ENCODE results near the gene SRPRB. TPM values are rescaled to one million over a fixed set of nuclear protein-coding genes. Genes with fewer than 3 reads are reported as not detected.

The SRPRB gene
- total and polyA plus RNA-seq, 2 donors from 2014 or later, result 47.9 to 58.8 TPM

- Histone ChIP-seq H3K9me3 (ENCODE audit: control insufficient read depth in 2 of 3, insufficient read depth in 1 of 3, low read length in 3 of 3) (no peaks in the 10 kb centered on the region), H3K9ac (ENCODE audit: low read length in 3 of 3) (no peak overlapping the region), H3K4me3 (ENCODE audit: low read length in 3 of 3) (no peak overlapping the region), H3K27me3 (ENCODE audit: control insufficient read depth, insufficient read depth, low read length) (no peaks in the 10 kb centered on the region), H3K27ac (ENCODE audit: low read depth in 2 of 2, low read length in 2 of 2) (no peak overlapping the region), H3K36me3 (ENCODE audit: control insufficient read depth in 2 of 3, insufficient read depth in 3 of 3, low read length in 3 of 3) (no peaks in the 10 kb centered on the region), H3K4me1 (ENCODE audit: control insufficient read depth in 2 of 3, insufficient read depth in 2 of 3, low read depth in 1 of 3, low read length in 3 of 3) (no peaks in the 10 kb centered on the region)
- no peak for DNase-seq
- intact Hi-C loops (cut with DNase I), result no loop called here
- no peak for FAIRE-seq
- TF ChIP-seq, protein P1, sequence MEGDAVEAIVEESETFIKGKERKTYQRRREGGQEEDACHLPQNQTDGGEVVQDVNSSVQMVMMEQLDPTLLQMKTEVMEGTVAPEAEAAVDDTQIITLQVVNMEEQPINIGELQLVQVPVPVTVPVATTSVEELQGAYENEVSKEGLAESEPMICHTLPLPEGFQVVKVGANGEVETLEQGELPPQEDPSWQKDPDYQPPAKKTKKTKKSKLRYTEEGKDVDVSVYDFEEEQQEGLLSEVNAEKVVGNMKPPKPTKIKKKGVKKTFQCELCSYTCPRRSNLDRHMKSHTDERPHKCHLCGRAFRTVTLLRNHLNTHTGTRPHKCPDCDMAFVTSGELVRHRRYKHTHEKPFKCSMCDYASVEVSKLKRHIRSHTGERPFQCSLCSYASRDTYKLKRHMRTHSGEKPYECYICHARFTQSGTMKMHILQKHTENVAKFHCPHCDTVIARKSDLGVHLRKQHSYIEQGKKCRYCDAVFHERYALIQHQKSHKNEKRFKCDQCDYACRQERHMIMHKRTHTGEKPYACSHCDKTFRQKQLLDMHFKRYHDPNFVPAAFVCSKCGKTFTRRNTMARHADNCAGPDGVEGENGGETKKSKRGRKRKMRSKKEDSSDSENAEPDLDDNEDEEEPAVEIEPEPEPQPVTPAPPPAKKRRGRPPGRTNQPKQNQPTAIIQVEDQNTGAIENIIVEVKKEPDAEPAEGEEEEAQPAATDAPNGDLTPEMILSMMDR (IDR thresholded peaks at IDR 0.05; ENCODE audit: borderline replicate concordance, extremely low read depth, insufficient read depth), result no peak
Observed at GRCh38 chr3:133757701-133758567, 47.7 kb upstream of the SRPRB start.

DNA sequence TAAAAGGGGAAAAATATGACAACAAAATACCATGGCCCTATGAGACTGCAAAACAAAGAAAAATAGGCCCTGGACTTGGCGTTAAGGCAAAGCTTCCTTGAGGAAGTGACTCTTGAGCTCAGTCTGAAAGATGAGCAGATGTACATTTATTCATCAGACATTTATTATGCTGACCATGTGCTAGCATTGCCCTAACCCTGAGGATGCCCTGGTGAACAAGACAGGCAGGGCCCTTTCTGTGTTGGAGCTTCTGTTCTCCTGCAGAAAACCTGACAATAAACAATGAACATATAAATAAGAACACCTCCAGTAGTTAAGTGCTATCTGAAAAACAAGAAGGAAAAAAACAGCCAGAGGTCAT is 47.1 kb upstream of the SRPRB start:
- intact Hi-C loops (cut with DNase I), result no loop called here
- Histone ChIP-seq H3K36me3 (ENCODE audit: control insufficient read depth in 2 of 3, insufficient read depth in 3 of 3, low read length in 3 of 3) (no peaks in the 10 kb centered on the region), H3K4me3 (ENCODE audit: low read length in 3 of 3) (no peak overlapping the region), H3K27ac (ENCODE audit: low read depth in 2 of 2, low read length in 2 of 2) (no peak overlapping the region), H3K9ac (ENCODE audit: low read length in 3 of 3) (no peak overlapping the region), H3K9me3 (ENCODE audit: control insufficient read depth in 2 of 3, insufficient read depth in 1 of 3, low read length in 3 of 3) (no peaks in the 10 kb centered on the region), H3K4me1 (ENCODE audit: control insufficient read depth in 2 of 3, insufficient read depth in 2 of 3, low read depth in 1 of 3, low read length in 3 of 3) (no peaks in the 10 kb centered on the region), H3K27me3 (ENCODE audit: control insufficient read depth, insufficient read depth, low read length) (no peaks in the 10 kb centered on the region)
- DNase-seq (no peak), FAIRE-seq (no peak)
- TF ChIP-seq, protein P1 (IDR thresholded peaks at IDR 0.05; ENCODE audit: borderline replicate concordance, extremely low read depth, insufficient read depth), result no peak

GRCh38 chr3:133758964-133759739 is 46.5 kb upstream of the SRPRB start:
- DNase-seq (no peak), FAIRE-seq (no peak)
- Histone ChIP-seq H3K4me1 (ENCODE audit: control insufficient read depth in 2 of 3, insufficient read depth in 2 of 3, low read depth in 1 of 3, low read length in 3 of 3) (no peaks in the 10 kb centered on the region), H3K27ac (ENCODE audit: low read depth in 2 of 2, low read length in 2 of 2) (no peak overlapping the region), H3K36me3 (ENCODE audit: control insufficient read depth in 2 of 3, insufficient read depth in 3 of 3, low read length in 3 of 3) (no peaks in the 10 kb centered on the region), H3K27me3 (ENCODE audit: control insufficient read depth, insufficient read depth, low read length) (no peaks in the 10 kb centered on the region), H3K9ac (ENCODE audit: low read length in 3 of 3) (no peak overlapping the region), H3K4me3 (ENCODE audit: low read length in 3 of 3) (no peak overlapping the region), H3K9me3 (ENCODE audit: control insufficient read depth in 2 of 3, insufficient read depth in 1 of 3, low read length in 3 of 3) (no peaks in the 10 kb centered on the region)
- TF ChIP-seq, protein P1 (IDR thresholded peaks at IDR 0.05; ENCODE audit: borderline replicate concordance, extremely low read depth, insufficient read depth), result no peak
- intact Hi-C loops (cut with DNase I), result no loop called here

Data from kidney (tissue), 14 donors.